ENCODE measurements around the gene RGS14. TPM values are rescaled to one million over a fixed set of nuclear protein-coding genes. Genes with fewer than 3 reads are reported as not detected.

Gene RGS14
- total and polyA plus RNA-seq, 5 donors from 2014 or later: 40.1 to 93.3 (median 53.4) TPM

DNA sequence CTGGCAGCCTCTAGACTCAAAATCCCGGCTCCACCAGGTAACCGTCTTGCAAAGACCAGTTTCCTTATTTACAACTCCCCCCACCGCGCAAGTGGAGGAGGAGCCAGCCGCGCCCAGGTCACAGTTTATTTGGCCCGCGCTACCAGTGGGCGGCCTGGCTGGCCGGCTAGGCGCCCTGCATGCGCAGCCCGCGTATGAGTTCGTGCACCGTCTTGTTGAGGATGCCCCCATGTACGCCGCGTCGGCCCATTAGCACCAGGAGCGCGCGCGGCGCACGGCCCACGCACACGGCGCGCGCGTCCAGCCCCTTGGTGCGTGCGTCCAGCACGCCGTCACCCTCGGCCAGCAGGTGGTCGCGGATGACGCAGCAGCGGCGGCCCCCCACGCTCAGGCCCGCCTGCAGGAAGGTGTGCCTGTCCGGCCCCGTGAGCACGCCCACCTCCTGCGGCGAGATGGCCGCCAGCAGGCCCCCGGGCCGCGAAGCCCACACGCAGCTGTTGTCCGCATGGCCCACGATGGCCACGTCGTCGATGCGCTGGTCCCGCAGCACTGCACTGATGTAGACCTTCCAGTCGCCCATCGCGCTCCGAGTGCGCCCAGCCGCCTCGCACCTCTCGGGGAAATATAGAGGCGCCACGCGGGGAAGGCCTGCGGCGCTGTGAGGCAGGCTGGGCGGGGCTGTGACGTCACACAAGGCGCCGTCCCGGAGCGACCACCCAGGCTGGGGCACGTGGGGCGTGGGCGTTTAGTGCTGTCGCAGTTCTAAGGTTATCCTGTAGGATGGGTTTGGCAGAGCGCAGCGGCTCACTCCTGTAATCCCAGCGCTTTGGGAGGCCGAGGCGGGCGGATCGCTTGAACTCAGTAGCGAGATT, 42.5 kb downstream of the RGS14 start, which contains the start of gene PFN3:
TSS of gene PFN3 (minus strand) at position 665 of the 872 bp plus-strand sequence. CDS start at position 580, 85 bp downstream.
- Mint-ChIP-seq H3K27ac (no peak within 1 kb of the TSS), H3K9me3 (no peaks in the 10 kb centered on the region)
- no peak for ATAC-seq (ENCODE audit: low read depth in 2 of 2)

GRCh38 chr5:177402271-177403043, 44.7 kb downstream of the RGS14 start:
- H3K27ac Mint-ChIP-seq: peak overlapping the region in 2 of 3 donors; percentile 67 to 68
- no peaks in the 10 kb centered on the region for H3K27me3 ChIP-seq (ENCODE audit: control insufficient read depth, insufficient read depth, low read length)
- no peaks in the 10 kb centered on the region for H3K36me3 Mint-ChIP-seq
- H3K36me3 ChIP-seq (ENCODE audit: control insufficient read depth, insufficient read depth, low read length): no peaks in the 10 kb centered on the region
- H3K27me3 Mint-ChIP-seq: peaks cover 24% of the 10 kb centered on the region
- no peaks in the 10 kb centered on the region for H3K9me3 ChIP-seq (ENCODE audit: control insufficient read depth in 2 of 2, low read length in 2 of 2)
- H3K4me3 Mint-ChIP-seq: peak overlapping the region; percentile 82 to 91 (median 86)
- H3K4me3 ChIP-seq (ENCODE audit: low read depth, low read length): peak overlapping the region; percentile 44
- H3K4me1 Mint-ChIP-seq: peaks cover 0 to 30% (median 12%) of the 10 kb centered on the region in 4 donors
- no peak overlapping the region for H3K27ac ChIP-seq (ENCODE audit: insufficient read depth, low read length, poor library complexity, severe bottlenecking)
- H3K4me1 ChIP-seq (ENCODE audit: control insufficient read depth, insufficient read depth, low read length, poor library complexity, severe bottlenecking): peaks cover 39% of the 10 kb centered on the region
- ATAC-seq (ENCODE audit: low read depth in 2 of 2) (peak; percentile 46 to 57), DNase-seq (peak; percentile 44 to 78 (median 58))
- no peaks in the 10 kb centered on the region for H3K9me3 Mint-ChIP-seq

More for the DNA sequence above, 42.5 kb downstream of the RGS14 start, which contains the start of gene PFN3:
- Histone ChIP-seq H3K4me1 (ENCODE audit: control insufficient read depth, insufficient read depth, low read length, poor library complexity, severe bottlenecking) (peaks cover 33% of the 10 kb centered on the region), H3K27me3 (ENCODE audit: control insufficient read depth, insufficient read depth, low read length) (no peaks in the 10 kb centered on the region), H3K36me3 (ENCODE audit: control insufficient read depth, insufficient read depth, low read length) (no peaks in the 10 kb centered on the region), H3K9me3 (ENCODE audit: control insufficient read depth in 2 of 2, low read length in 2 of 2) (no peaks in the 10 kb centered on the region), H3K27ac (ENCODE audit: insufficient read depth, low read length, poor library complexity, severe bottlenecking) (no peak within 1 kb of the TSS), H3K4me3 (ENCODE audit: low read depth, low read length) (no peak within 1 kb of the TSS)
- no peaks in the 10 kb centered on the region for H3K36me3 Mint-ChIP-seq
- H3K4me3 Mint-ChIP-seq: peak within 1 kb of the TSS in 1 of 4 donors; percentile 19
- H3K27me3 Mint-ChIP-seq: peaks cover 26% of the 10 kb centered on the region
- H3K4me1 Mint-ChIP-seq: peaks cover 0 to 29% (median 12%) of the 10 kb centered on the region in 4 donors
- DNase-seq: no peak

- no peaks in the 10 kb centered on the region for H3K36me3 Mint-ChIP-seq
- Histone ChIP-seq H3K4me1 (ENCODE audit: control insufficient read depth, insufficient read depth, low read length, poor library complexity, severe bottlenecking) (peaks cover 39% of the 10 kb centered on the region), H3K9me3 (ENCODE audit: control insufficient read depth in 2 of 2, low read length in 2 of 2) (no peaks in the 10 kb centered on the region), H3K36me3 (ENCODE audit: control insufficient read depth, insufficient read depth, low read length) (no peaks in the 10 kb centered on the region), H3K27ac (ENCODE audit: insufficient read depth, low read length, poor library complexity, severe bottlenecking) (no peak overlapping the region), H3K27me3 (ENCODE audit: control insufficient read depth, insufficient read depth, low read length) (no peaks in the 10 kb centered on the region), H3K4me3 (ENCODE audit: low read depth, low read length) (peak overlapping the region; percentile 44)
- H3K27me3 Mint-ChIP-seq: peaks cover 24% of the 10 kb centered on the region
- H3K4me1 Mint-ChIP-seq: peaks cover 0 to 30% (median 12%) of the 10 kb centered on the region in 4 donors
- DNase-seq (peak; percentile 45 to 66 (median 58)), ATAC-seq (ENCODE audit: low read depth in 2 of 2) (peak; percentile 14 to 24)
- peak overlapping the region in 2 of 3 donors; percentile 67 to 68 for H3K27ac Mint-ChIP-seq
- peak overlapping the region; percentile 82 to 91 (median 86) for H3K4me3 Mint-ChIP-seq
- H3K9me3 Mint-ChIP-seq: no peaks in the 10 kb centered on the region
Observed at GRCh38 chr5:177403102-177403791, 45.5 kb downstream of the RGS14 start.

GRCh38 chr5:177403792-177404640, 46.3 kb downstream of the RGS14 start:
- ATAC-seq (ENCODE audit: low read depth in 2 of 2) (peak; percentile 80), DNase-seq (peak; percentile 76 to 89 (median 86))
- H3K4me3 ChIP-seq (ENCODE audit: low read depth, low read length): no peak overlapping the region
- no peaks in the 10 kb centered on the region for H3K27me3 ChIP-seq (ENCODE audit: control insufficient read depth, insufficient read depth, low read length)
- no peaks in the 10 kb centered on the region for H3K9me3 ChIP-seq (ENCODE audit: control insufficient read depth in 2 of 2, low read length in 2 of 2)
- peak overlapping the region; percentile 55 for H3K27ac ChIP-seq (ENCODE audit: insufficient read depth, low read length, poor library complexity, severe bottlenecking)
- Mint-ChIP-seq H3K4me3 (peak overlapping the region; percentile 82 to 91 (median 86)), H3K4me1 (peaks cover 0 to 30% (median 13%) of the 10 kb centered on the region in 4 donors), H3K9me3 (no peaks in the 10 kb centered on the region), H3K27ac (no peak overlapping the region), H3K36me3 (no peaks in the 10 kb centered on the region), H3K27me3 (peaks cover 28% of the 10 kb centered on the region)
- H3K4me1 ChIP-seq (ENCODE audit: control insufficient read depth, insufficient read depth, low read length, poor library complexity, severe bottlenecking): peaks cover 39% of the 10 kb centered on the region
- H3K36me3 ChIP-seq (ENCODE audit: control insufficient read depth, insufficient read depth, low read length): no peaks in the 10 kb centered on the region

- DNase-seq (no peak), ATAC-seq (ENCODE audit: low read depth in 2 of 2) (no peak)
- H3K36me3 Mint-ChIP-seq: no peaks in the 10 kb centered on the region
- no peaks in the 10 kb centered on the region for H3K36me3 ChIP-seq (ENCODE audit: control insufficient read depth, insufficient read depth, low read length)
- H3K4me3 Mint-ChIP-seq: peak overlapping the region in 3 of 4 donors; percentile 59 to 66 (median 65)
- no peaks in the 10 kb centered on the region for H3K27me3 ChIP-seq (ENCODE audit: control insufficient read depth, insufficient read depth, low read length)
- peak overlapping the region; percentile 55 for H3K27ac ChIP-seq (ENCODE audit: insufficient read depth, low read length, poor library complexity, severe bottlenecking)
- peaks cover 0 to 32% (median 13%) of the 10 kb centered on the region in 4 donors for H3K4me1 Mint-ChIP-seq
- peaks cover 29% of the 10 kb centered on the region for H3K27me3 Mint-ChIP-seq
- H3K27ac Mint-ChIP-seq: no peak overlapping the region
- H3K4me3 ChIP-seq (ENCODE audit: low read depth, low read length): no peak overlapping the region
- no peaks in the 10 kb centered on the region for H3K9me3 ChIP-seq (ENCODE audit: control insufficient read depth in 2 of 2, low read length in 2 of 2)
- peaks cover 39% of the 10 kb centered on the region for H3K4me1 ChIP-seq (ENCODE audit: control insufficient read depth, insufficient read depth, low read length, poor library complexity, severe bottlenecking)
- no peaks in the 10 kb centered on the region for H3K9me3 Mint-ChIP-seq
Observed at GRCh38 chr5:177404641-177405179, 47.0 kb downstream of the RGS14 start.

DNA sequence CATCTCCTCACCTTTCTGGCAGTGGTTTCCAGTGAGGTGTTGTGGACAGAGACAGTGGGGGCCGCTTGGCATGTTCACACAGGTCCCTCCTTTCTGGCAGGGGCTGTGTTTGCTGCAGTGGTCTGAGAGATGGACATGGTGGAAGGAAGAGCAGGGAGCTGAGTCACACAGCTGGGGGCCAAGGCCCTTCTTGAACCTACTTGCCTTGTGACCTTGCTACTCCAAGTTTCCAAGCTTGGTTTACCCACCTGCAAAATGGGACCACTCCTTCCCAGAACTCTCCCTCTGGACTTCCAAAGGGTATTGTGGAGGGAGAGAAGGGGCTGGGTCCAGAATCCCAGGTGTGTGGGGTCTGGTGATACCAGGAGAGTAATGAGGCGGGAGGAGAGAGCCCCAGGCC, 47.6 kb downstream of the RGS14 start:
- H3K4me1 ChIP-seq (ENCODE audit: control insufficient read depth, insufficient read depth, low read length, poor library complexity, severe bottlenecking): peaks cover 39% of the 10 kb centered on the region
- no peak overlapping the region for H3K27ac Mint-ChIP-seq
- no peak overlapping the region for H3K27ac ChIP-seq (ENCODE audit: insufficient read depth, low read length, poor library complexity, severe bottlenecking)
- peaks cover 0 to 32% (median 14%) of the 10 kb centered on the region in 4 donors for H3K4me1 Mint-ChIP-seq
- H3K4me3 ChIP-seq (ENCODE audit: low read depth, low read length): no peak overlapping the region
- DNase-seq (no peak), ATAC-seq (ENCODE audit: low read depth in 2 of 2) (no peak)
- no peaks in the 10 kb centered on the region for H3K36me3 Mint-ChIP-seq
- no peak overlapping the region for H3K4me3 Mint-ChIP-seq
- no peaks in the 10 kb centered on the region for H3K9me3 ChIP-seq (ENCODE audit: control insufficient read depth in 2 of 2, low read length in 2 of 2)
- no peaks in the 10 kb centered on the region for H3K36me3 ChIP-seq (ENCODE audit: control insufficient read depth, insufficient read depth, low read length)
- peaks cover 29% of the 10 kb centered on the region for H3K27me3 Mint-ChIP-seq
- H3K27me3 ChIP-seq (ENCODE audit: control insufficient read depth, insufficient read depth, low read length): no peaks in the 10 kb centered on the region
- no peaks in the 10 kb centered on the region for H3K9me3 Mint-ChIP-seq
